HL-60 (cell line): ENCODE data around the gene MSX2.

Experiments used
- DNase-seq, 2 experiments: peaks; one replicate each; pipeline ENCODE4 v3.0.0-alpha.2; 2010 to 2020; ENCODE audit warnings: low read depth in 1 of 2, low spot score in 1 of 2
- H3K27ac ChIP-seq: fragments of 250-450 bp; sonication (Bioruptor Pico); replicated peaks from 2 replicates; pipeline ENCODE4 v1.5.1; 2020; ENCODE audit warnings: mild to moderate bottlenecking, moderate library complexity
- H3K27me3 ChIP-seq: fragments of 250-450 bp; sonication (Bioruptor Pico); 2 replicates; pipeline ENCODE4 v1.5.1; 2021; ENCODE audit warnings: mild to moderate bottlenecking, moderate library complexity; ENCODE audit not compliant: insufficient read depth, poor library complexity, severe bottlenecking
- H3K4me3 ChIP-seq: replicated peaks from 2 replicates; pipeline ENCODE4 v1.5.1; 2011; ENCODE audit warnings: mild to moderate bottlenecking, control low read depth, low read length; ENCODE audit not compliant: insufficient read depth
- CTCF ChIP-seq: IDR thresholded peaks from one replicate; pipeline ENCODE4 v1.5.1; 2011; ENCODE audit warnings: low read length, control low read depth, inconsistent platforms; ENCODE audit not compliant: insufficient read depth
- GABPA ChIP-seq: IDR thresholded peaks from 2 replicates; pipeline ENCODE4 v1.6.1; 2012; ENCODE audit warnings: low read depth
- POLR2AphosphoS5 ChIP-seq: IDR thresholded peaks from 2 replicates; pipeline ENCODE4 v1.6.1; 2012; ENCODE audit warnings: low read depth
- REST ChIP-seq: IDR thresholded peaks from 2 replicates; pipeline ENCODE4 v1.6.1; 2012; ENCODE audit warnings: low read depth; ENCODE audit not compliant: insufficient replicate concordance
- SPI1 ChIP-seq: IDR thresholded peaks from 2 replicates; pipeline ENCODE4 v1.6.1; 2012; ENCODE audit warnings: low read depth, mild to moderate bottlenecking, borderline replicate concordance

Gene MSX2

GRCh38 chr5:174688441-174689354 lies 35.7 kb upstream of the MSX2 start:
- no peak for TF ChIP-seq CTCF
- no peak for TF ChIP-seq SPI1
- no peak for TF ChIP-seq GABPA
- no peak for TF ChIP-seq REST
- TF ChIP-seq POLR2AphosphoS5 = no peak
- H3K27ac ChIP-seq = no peak overlapping the region
- DNase-seq = no peak
- H3K4me3 ChIP-seq = no peak overlapping the region
- peaks cover 39% of the 10 kb centered on the region for H3K27me3 ChIP-seq

DNA sequence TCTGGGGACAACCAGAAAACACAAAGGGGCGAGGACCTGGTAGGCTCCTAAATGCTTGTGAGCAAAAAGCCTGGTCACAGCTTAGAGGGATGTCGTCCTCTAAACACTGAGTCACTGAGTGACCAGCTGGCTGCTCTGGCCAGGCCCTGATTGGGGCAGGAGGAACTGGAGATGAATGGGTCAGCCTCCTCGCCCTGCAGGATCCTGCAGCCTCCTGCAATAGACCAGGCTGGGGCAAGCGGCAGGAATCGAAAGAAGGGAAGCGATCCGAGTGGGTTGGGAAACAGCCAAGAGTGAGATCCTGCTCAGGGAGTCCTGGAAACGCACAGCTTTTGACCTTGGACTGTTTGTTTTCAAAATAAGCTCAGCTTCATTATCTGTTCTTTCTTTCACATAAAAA lies 34.1 kb upstream of the MSX2 start:
- DNase-seq = no peak
- peaks cover 50% of the 10 kb centered on the region for H3K27me3 ChIP-seq
- H3K27ac ChIP-seq = no peak overlapping the region
- TF ChIP-seq REST (no peak), SPI1 (no peak)
- no peak overlapping the region for H3K4me3 ChIP-seq

GRCh38 chr5:174692381-174692780 lies 32.0 kb upstream of the MSX2 start:
- TF ChIP-seq CTCF (no peak), SPI1 (no peak), GABPA (no peak), POLR2AphosphoS5 (no peak), REST (no peak)
- peaks cover 46% of the 10 kb centered on the region for H3K27me3 ChIP-seq

More at GRCh38 chr5:174692381-174692780, 32.0 kb upstream of the MSX2 start:
- H3K4me3 ChIP-seq = no peak overlapping the region
- no peak overlapping the region for H3K27ac ChIP-seq
- DNase-seq = no peak
